HL-60 (cell line): ENCODE results near the gene IQGAP1.

Experiments used
- DNase-seq, 2 experiments: peaks; one replicate each; pipeline ENCODE4 v3.0.0-alpha.2; 2010 to 2020; ENCODE audit warnings: low read depth in 1 of 2, low spot score in 1 of 2
- H3K27ac ChIP-seq: fragments of 250-450 bp; sonication (Bioruptor Pico); replicated peaks from 2 replicates; pipeline ENCODE4 v1.5.1; 2020; ENCODE audit warnings: mild to moderate bottlenecking, moderate library complexity
- H3K27me3 ChIP-seq: fragments of 250-450 bp; sonication (Bioruptor Pico); 2 replicates; pipeline ENCODE4 v1.5.1; 2021; ENCODE audit warnings: mild to moderate bottlenecking, moderate library complexity; ENCODE audit not compliant: insufficient read depth, poor library complexity, severe bottlenecking
- H3K4me3 ChIP-seq: replicated peaks from 2 replicates; pipeline ENCODE4 v1.5.1; 2011; ENCODE audit warnings: mild to moderate bottlenecking, control low read depth, low read length; ENCODE audit not compliant: insufficient read depth
- CTCF ChIP-seq: IDR thresholded peaks from one replicate; pipeline ENCODE4 v1.5.1; 2011; ENCODE audit warnings: low read length, control low read depth, inconsistent platforms; ENCODE audit not compliant: insufficient read depth
- GABPA ChIP-seq: IDR thresholded peaks from 2 replicates; pipeline ENCODE4 v1.6.1; 2012; ENCODE audit warnings: low read depth
- POLR2AphosphoS5 ChIP-seq: IDR thresholded peaks from 2 replicates; pipeline ENCODE4 v1.6.1; 2012; ENCODE audit warnings: low read depth
- REST ChIP-seq: IDR thresholded peaks from 2 replicates; pipeline ENCODE4 v1.6.1; 2012; ENCODE audit warnings: low read depth; ENCODE audit not compliant: insufficient replicate concordance
- SPI1 ChIP-seq: IDR thresholded peaks from 2 replicates; pipeline ENCODE4 v1.6.1; 2012; ENCODE audit warnings: low read depth, mild to moderate bottlenecking, borderline replicate concordance

The IQGAP1 gene

GRCh38 chr15:90352107-90352893 is 35.7 kb upstream of the IQGAP1 start, which contains the start of gene ZNF774:
ZNF774 (plus strand) TSS chr15:90352284; CDS start chr15:90354661, 2,377 bp downstream.
- DNase-seq, result peak; percentile 76 to 94
- TF ChIP-seq GABPA, result peak; percentile 71
- no peak for TF ChIP-seq SPI1
- TF ChIP-seq REST, result no peak
- no peaks in the 10 kb centered on the region for H3K27me3 ChIP-seq
- H3K27ac ChIP-seq, result peak within 1 kb of the TSS; percentile 5; the same call in 1 of the 2 replicates
- H3K4me3 ChIP-seq, result peak within 1 kb of the TSS; percentile 88

GRCh38 chr15:90354986-90355385 is 33.1 kb upstream of the IQGAP1 start:
- Histone ChIP-seq H3K27ac (no peak overlapping the region), H3K27me3 (no peaks in the 10 kb centered on the region), H3K4me3 (no peak overlapping the region)
- DNase-seq, result no peak
- no peak for TF ChIP-seq POLR2AphosphoS5
- TF ChIP-seq CTCF, result no peak
- no peak for TF ChIP-seq SPI1
- no peak for TF ChIP-seq REST
- no peak for TF ChIP-seq GABPA

GRCh38 chr15:90358124-90359033 is 29.7 kb upstream of the IQGAP1 start:
- Histone ChIP-seq H3K4me3 (no peak overlapping the region), H3K27me3 (no peaks in the 10 kb centered on the region), H3K27ac (no peak overlapping the region)
- TF ChIP-seq GABPA (no peak), SPI1 (no peak)
- no peak for DNase-seq

- Histone ChIP-seq H3K4me3 (no peak overlapping the region), H3K27ac (no peak overlapping the region), H3K27me3 (no peaks in the 10 kb centered on the region)
- DNase-seq, result no peak
- TF ChIP-seq GABPA, result no peak
- TF ChIP-seq CTCF, result no peak
- no peak for TF ChIP-seq POLR2AphosphoS5
Observed at GRCh38 chr15:90360746-90361145, 27.3 kb upstream of the IQGAP1 start.
